SW480 (cell line): ENCODE data around the gene LINS1.

Experiments used
- DNase-seq: peaks from one replicate; pipeline ENCODE4 v3.0.0-alpha.2; 2016; ENCODE audit warnings: low spot score

The LINS1 gene

GRCh38 chr15:100602064-100602822 is at the start of gene LINS1, which contains the start of gene ASB7:
TSS of gene LINS1 (minus strand) at chr15:100602184. CDS start at chr15:100580842, 21,342 bp downstream.
TSS of gene ASB7 (plus strand) at chr15:100602589. CDS start at chr15:100612217, 9,628 bp downstream.
- DNase-seq = peak; percentile 100

- DNase-seq = no peak
Measured at GRCh38 chr15:100651253-100651652, 49.3 kb upstream of the LINS1 start.

- DNase-seq = peak; percentile 28
Measured at GRCh38 chr15:100650685-100651084, 48.7 kb upstream of the LINS1 start.

- no peak for DNase-seq
Measured at GRCh38 chr15:100648951-100649350, 47.0 kb upstream of the LINS1 start.

GRCh38 chr15:100645671-100646070 is 43.7 kb upstream of the LINS1 start:
- DNase-seq = no peak

- no peak for DNase-seq
Measured at GRCh38 chr15:100642950-100643338, 41.0 kb upstream of the LINS1 start.

GRCh38 chr15:100642213-100642949 is 40.4 kb upstream of the LINS1 start:
- DNase-seq = no peak

- DNase-seq = no peak
Measured at GRCh38 chr15:100638177-100638730, 36.3 kb upstream of the LINS1 start.

GRCh38 chr15:100635406-100636071 is 33.6 kb upstream of the LINS1 start:
- peak; percentile 9 for DNase-seq

GRCh38 chr15:100633763-100634075 is 31.7 kb upstream of the LINS1 start:
- no peak for DNase-seq

- DNase-seq = no peak
Measured at GRCh38 chr15:100631831-100632230, 29.8 kb upstream of the LINS1 start.

- DNase-seq = no peak
Measured at GRCh38 chr15:100628746-100629145, 26.8 kb upstream of the LINS1 start.

GRCh38 chr15:100627789-100628395 is 25.9 kb upstream of the LINS1 start:
- peak; percentile 71 for DNase-seq

- no peak for DNase-seq
Measured at GRCh38 chr15:100623301-100623700, 21.3 kb upstream of the LINS1 start.

GRCh38 chr15:100616700-100617099 is 14.7 kb upstream of the LINS1 start:
- no peak for DNase-seq

GRCh38 chr15:100615801-100616200 is 13.8 kb upstream of the LINS1 start:
- DNase-seq = no peak

- no peak for DNase-seq
Measured at GRCh38 chr15:100614918-100615317, 12.9 kb upstream of the LINS1 start.

GRCh38 chr15:100614336-100614735 is 12.4 kb upstream of the LINS1 start:
- DNase-seq = no peak

GRCh38 chr15:100613208-100613607 is 11.2 kb upstream of the LINS1 start:
- DNase-seq = no peak

- no peak for DNase-seq
Measured at GRCh38 chr15:100612539-100612938, 10.6 kb upstream of the LINS1 start.

- peak; percentile 33 for DNase-seq
Measured at GRCh38 chr15:100602823-100603393, 924 bp upstream of the LINS1 start.

- no peak for DNase-seq
Measured at GRCh38 chr15:100601617-100602063, 344 bp downstream of the LINS1 start.
